Activated CD8-positive, alpha-beta memory T cell treated with anti-CD3 and anti-CD28 coated beads, Interleukin-2, amount 50 U/mL, for 48 hours (primary cell): ENCODE data around the gene TASP1.
A peak's percentile ranks its signal among the peaks of the same experiment; 100 is the strongest.

ENCODE experiments used
- DNase-seq: peaks from one replicate; pipeline ENCODE4 v3.0.0-alpha.2; 2020

TASP1 gene

DNA sequence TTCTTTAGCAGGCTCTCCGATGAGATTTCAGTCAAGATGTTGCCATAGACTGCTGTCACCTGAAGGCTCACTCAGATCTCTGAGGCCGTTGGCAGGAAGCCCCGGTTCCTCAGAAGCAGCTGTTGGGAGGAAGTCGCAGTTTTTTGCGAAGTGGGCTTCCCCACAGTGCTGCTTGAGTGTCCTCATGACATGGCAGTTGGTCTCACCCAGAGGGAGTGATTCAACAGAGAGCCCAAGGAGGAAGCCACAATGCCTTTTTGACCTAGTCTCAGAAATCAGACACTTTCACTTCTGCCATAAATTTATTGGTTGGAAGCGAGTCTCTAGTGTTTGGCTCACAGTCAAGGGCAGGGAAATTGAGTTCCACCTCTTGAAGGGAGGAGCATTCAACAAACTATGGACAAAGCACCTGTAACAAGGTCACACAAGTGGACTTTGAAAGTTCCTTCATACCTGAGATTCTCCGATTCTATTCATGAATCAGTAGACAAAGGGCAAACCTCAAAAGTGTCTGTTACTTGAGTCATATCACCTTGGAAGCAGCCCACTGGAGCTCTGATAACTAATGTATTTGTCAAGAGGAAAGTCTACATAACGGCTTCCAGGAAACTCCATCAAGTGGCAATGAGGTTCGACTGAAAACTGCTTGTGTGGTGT lies 208.3 kb downstream of the TASP1 start:
- peak; percentile 67 for DNase-seq

DNA sequence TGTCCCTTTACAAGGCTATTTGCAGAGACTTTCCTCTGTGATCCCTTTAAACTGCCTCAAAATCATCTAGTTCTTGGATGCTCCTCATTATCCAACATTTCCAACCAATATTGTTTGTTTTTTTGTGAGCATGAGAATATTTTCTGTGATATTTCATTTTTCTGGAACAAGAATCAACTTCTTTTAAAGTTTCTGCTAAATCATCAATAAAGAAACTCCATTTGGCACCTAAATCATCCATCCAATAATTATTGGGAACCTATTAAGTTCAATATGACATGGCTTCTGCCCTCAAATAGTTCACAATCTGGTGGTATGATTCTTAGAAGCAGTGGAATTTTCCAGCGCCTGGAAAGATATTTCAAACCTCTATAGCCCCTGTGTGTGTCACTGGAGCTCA lies 210.0 kb downstream of the TASP1 start:
- DNase-seq, result no peak

DNA sequence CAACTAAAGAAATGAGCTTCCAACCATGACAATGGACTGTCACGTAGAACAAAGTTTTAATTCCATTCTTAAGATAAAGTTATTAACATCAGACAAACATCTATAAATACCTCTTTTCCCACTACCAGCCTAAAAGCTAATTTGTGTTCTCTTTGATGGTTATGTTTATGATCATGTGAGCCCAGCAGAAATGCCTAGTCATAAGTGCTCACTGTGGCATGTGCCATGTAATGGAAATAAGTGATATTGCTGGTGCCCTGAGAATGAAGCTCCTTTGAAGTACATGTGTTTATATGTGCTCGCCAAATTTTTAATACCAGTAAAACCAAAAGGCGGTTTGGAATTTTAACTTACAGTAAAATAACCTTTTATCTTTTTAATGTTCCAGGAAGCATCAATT lies 211.9 kb downstream of the TASP1 start:
- no peak for DNase-seq

DNA sequence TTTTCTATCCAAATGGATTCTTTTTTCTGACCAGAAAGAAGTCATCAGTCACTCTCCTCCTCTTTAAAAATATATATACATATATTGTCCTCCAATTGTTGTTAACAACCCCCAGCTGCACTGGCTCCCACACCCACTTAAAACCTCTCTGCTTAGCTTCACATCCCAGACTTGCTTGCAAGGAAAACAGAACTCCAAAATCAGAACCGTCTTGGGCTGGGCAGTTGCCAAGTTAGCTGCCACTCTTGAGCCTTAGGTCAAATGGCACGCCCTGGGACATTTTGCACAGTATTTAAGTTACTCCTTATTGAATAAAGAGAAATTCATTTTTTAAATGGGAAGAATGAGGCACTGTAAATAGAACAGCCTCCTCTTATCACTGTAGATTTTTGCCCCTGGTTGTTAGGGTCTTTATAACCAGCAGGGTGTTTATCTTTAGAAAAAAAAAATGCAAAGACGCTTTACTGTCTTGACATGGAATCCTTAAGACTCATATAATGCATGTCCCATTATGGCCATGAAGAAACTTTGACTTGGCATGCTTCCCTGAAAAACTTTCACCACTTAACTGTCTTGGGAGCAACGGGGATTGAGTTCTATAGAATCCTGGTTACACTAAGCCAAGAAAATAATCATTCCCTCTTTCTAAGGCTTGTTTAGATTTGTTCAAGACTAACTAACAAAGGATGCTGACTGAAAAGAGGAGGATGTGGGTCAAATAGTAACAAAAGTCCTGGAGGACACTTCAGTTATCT lies 213.2 kb downstream of the TASP1 start:
- DNase-seq, result no peak

DNA sequence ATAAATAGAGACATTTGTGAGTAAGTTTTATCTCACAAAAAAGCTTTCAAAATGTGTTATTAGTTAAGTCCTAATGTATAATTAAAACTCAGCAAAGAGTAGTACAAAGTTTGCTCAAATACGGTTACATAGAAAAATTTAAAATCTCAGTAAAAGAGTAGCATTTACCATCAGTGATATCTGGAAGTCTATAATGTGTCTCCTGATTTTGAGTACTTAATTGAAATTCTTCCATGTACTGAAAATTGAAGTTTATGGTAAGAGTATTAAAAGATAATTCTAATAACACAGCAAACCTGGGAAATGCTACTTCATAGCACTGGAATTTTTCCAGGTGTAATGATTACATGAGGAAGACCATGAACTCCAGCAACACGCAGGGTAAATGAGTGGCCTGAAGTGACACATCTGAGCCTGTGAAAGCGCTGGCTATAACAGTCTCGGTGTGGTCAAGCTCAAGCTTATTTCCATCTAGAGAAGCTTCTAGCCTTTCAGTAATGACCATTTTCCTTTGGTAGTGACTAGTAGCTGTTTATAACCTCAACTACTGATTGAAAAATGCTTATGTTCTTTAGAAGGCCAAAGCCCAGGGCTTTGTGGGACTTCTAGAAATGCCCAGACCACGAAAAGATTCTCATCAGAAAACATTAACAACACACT lies 214.4 kb downstream of the TASP1 start:
- no peak for DNase-seq

DNA sequence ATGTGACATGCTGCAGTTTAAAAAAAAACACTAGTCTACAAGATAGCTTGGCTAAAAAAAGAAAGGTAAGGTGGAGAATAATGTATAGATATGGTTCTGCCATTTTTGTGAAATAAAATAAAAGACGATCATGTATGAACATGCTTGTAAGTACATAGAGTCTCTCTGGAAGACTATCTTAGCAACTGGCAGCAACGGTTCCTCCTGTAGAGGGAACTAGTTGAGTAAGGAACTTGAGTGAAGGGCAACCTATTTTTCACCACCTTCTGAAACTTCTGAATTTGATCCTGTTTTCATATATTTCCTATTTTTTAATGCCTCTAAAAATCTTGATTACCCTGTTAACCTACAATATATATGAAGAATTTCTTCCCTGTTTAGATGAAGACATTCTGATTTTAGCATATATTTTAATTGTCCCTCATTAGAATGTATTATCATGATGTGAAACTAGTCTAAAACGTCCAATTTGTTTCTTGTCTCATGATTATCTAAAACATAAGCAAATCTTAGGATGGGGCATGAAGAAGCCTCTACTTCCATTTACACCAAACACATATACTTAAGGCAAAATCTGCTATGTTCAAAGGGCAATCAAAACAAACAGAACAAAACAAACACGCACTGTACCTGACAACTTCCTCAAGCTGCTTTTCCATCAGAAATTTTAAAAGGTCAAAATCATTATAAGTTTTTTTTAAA lies 215.1 kb downstream of the TASP1 start:
- DNase-seq, result no peak

DNA sequence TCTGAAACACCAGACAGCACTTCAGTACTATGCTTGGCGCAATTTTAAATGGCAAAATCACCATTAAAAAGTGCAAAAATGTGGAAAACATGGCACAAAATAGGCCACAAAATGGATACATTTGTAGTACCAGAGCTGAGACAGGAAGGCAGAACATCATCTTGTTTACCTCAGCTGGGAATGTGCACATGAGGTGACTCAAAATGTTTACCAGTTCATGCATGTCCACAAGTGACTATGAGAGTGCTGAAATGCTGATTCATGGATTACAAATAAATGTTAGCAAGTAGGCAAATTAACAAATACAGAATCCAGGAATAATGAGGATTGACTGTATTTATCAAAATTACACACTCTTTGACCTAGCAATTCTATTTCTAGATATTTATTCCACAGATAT lies 216.1 kb downstream of the TASP1 start:
- no peak for DNase-seq

DNA sequence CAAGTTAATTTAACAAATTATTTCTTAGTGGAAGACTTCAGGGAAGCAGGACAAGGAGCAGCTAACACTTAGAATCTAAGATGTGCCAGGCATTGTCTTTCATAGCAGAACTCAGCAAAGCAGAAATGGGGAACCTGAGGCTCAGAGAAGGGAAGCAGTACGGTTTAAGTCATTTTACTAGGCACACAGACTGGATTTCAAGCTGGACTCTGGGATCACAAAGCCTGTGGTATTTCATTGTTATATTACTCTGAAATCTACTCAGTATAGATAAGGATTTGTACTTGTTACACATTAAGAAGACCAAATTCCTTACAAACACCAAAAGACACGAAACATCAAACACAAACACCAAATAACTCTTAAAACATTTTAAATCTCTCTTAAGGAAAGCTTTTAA lies 218.1 kb downstream of the TASP1 start:
- DNase-seq, result no peak

DNA sequence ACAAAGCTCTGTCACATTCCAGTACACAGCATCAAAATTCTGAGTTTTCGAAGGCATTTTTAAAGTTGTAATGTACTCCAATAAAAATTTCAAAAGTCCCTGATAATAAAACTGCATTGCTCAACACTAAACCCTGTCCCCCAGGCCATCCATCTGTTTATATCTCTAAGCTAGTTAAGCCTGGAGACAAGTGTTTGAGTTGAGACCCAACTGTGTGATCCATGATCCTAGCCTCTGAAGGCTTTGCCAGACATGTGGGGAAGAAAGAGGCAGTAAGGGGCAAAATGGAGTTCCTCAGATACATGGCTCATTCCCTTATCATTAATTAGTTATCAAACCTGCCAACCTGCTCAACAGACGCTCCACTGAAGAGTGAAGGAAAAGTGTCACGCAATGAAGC lies 219.3 kb downstream of the TASP1 start:
- DNase-seq, result no peak

DNA sequence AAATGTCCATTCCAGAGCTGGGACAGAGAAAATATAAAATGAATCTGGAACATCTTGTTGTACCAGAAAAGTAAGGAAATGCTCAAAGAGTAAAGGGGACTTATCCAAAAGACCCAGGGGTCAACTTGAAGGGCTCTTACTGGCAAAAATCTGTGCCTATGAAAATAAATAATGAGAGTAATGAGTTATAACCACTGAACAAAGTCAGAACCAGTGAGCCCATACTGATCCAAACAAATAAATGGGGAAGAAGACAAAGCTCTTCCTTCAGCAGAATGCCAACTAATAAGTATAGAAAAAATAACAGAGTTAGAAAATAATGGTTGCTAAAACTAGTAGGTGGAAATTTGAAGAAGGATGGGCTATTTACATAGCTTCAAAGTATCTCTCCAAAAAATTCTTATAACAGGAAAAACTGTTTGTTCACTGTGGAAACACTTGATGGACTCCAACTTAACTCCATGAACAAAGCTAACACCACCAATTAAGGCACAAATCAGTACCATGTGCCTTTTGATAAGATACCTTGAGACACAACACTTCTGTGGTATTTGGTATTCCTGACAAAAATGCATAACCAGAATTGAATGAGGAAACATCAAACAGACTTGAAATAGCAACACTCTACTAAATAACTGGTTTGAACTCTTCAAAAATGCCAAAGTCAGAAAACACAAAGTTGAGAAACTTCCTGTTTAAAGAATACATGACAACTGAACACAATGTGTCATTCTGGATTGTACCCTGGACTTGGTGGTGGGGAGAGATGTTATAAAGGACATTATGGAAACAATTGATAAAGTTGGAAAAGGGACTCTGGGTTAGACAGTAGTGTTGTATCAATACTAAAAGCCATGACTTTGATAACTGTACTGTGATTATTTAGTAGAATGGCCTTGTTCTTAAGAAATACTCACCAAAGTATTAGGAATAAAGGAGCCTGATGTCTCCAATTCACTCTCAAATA lies 220.2 kb downstream of the TASP1 start:
- DNase-seq, result no peak

DNA sequence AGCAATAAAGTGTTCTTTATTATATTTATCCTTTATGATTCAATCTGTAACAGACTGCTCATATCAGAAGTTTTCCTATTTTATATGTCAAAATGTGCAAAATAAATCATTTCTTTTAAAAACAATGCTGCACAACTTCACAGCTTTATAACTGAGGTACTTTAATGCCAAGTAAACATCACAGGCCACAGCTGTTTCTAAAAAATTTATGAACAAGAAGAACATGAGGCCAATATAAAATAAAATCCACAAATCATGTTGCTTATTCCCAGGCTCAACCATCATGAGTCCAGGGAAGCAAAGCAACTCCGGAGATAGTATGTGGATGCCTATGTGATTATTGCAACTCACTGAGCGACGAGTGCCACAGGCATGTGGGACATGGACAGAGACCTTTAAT lies 222.2 kb downstream of the TASP1 start:
- no peak for DNase-seq

DNA sequence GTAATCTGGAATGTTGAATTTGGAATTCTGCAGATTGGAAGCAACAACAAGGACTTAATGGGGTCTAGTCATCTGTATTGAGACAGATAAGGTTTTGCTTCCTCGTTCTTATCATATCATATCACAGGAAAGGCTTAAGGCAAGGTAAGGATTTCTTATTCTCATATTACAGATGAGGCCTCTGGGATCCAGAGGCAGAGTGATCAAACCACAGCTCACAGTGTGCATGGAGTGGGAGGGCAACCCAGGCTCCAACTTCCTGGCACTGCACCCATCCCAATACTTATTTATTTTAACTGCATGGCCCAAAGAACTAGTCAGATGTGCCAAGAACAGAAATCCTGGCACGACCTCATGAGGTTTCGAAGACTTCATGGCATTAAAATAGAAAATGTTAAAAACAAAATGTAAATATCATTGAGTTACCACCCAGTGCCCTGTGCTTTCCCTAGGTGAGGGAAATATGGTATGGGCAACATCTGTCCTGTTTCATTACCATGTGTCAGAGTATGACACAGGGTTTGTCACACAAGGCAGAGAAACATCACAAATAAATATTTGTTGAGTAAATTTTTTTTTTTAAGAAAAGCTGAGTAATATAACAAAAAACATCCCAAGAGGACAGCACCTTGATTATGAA lies 225.8 kb downstream of the TASP1 start:
- no peak for DNase-seq

DNA sequence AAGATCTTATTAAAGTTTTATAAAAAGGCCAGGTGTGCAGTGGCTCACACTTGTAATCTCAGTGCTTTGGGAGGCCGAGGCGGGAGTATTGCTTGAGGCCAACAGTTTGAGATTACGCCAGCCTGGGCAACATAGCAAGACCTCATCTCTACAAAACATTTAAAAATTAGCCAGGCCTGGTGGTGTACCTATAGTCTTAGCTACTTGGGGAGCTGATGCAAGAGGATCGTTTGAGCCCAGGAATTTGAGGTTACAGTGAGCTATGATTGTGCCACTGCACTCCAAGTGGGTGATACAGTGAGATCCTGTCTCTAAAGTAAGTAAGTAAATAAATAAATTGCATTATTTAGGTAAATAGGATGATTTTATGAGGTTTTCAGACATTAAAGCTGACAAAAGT lies 234.4 kb downstream of the TASP1 start:
- no peak for DNase-seq

DNA sequence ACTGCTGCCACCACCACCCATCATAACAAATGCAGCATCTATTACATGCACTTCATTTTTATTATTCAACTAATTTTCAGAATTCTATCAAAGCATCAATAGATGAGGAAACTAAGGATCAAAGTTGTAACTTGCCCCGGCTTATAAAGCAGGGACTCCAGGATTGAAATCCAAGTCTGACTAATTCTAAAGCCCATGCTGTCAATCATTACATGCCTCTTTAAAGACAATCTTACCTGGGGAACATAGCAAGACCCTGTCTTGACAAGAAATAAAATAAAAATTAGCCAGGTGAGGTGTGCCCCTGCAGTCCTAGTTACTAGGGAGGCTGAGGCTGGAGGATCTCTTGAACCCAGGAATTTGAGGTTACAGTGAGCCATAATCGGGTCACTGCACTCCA lies 235.3 kb downstream of the TASP1 start:
- DNase-seq, result no peak

DNA sequence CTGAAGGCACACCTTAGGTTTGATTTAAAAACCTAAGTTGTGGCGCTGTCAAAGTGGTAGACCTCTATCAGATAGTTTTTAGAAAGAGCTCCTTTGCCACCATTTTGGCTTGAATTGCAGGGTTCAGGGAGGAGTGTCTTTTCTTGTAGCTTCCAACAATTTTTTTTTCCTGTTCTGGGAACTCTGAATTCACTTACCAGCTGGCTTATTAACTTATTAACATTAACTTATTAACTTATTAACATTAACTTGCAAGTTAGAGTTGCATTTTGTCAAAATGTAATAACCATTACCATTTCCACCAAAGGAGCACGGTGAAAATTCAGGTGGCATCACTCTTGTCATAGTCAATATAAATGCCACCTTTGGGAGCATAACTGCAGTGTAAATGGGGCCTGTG lies 235.7 kb downstream of the TASP1 start:
- DNase-seq, result no peak

DNA sequence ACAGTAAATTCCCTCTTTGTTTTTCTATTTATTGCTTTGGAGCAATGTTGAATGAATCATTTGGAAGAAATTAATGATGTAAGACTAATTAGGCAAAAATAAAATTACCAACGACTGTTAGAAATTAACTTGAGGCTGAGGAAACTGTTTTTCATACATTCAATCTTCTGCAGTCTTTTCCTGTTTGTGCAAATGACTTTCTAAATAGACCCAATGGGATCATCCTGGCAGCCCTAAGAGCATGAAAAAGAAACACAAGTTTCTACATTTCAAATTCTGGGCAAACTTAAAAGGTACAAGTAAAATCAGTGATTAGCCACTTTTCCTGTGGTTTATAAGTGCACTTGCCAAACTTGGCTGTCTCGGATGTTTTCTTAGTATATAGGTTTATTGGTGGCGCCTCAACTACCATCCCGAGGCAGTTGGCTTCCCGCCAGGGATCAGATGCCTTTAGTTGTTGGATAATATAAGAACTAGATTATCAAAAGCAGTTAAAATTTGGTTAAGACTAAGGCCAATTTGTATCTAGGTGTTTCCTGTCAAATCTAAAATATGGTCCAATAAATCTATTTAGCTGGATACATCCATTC lies 236.5 kb downstream of the TASP1 start:
- no peak for DNase-seq

DNA sequence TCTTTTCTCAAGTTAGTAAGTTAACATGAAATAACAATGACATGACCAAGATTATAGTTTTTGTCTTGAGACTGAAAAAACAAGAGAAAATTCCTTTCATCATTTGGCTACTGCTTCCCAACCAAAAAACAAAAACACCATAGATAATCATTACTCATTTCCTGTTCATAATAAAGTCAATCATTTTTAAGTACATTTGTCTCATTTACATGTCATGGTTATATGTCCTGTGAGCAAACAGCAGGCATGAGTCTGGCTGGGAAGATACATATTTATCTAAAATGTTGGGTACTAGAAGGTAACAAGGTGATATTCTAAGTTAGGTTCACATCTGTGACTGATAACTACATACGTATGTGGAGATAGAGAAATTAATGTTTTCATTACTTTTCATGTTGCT lies 237.1 kb downstream of the TASP1 start:
- DNase-seq, result no peak

DNA sequence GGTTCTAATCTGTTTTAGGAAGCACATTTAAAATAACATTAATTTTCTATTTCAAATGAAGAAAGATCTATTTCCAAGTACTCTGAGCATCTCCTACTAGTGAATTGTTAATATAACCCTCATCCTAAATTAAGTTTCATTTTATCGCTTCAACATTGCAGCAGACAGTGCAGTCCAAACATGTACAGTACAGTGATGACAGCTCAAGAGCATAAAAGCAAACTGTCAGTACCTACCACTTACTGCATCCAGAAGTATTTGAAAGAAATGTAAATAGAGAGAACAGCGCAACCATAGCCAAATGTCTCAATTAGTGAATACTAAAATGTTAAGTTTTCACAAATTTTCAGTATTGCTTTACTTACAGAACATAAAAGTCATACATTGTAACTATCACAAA lies 238.3 kb downstream of the TASP1 start:
- DNase-seq, result no peak

DNA sequence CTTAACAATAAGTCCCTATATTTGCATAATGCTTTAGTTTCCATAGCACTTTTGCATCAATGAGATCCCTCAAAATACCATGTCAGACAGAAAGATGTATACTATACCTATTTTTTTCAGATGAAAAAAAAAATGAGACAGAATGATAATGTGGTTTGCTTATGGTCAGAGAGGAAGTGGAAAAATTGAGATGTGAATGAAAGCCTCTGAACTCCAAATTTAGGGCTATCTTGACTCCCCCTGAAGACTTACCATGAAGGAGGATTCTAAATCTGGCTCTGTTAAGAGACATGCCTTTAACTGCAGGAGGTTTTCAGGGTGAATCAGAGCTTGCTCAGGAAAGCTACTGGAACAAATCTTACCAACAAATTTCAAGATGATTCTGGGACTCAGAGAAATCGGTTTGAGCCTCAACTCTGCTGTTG lies 241.4 kb downstream of the TASP1 start:
- no peak for DNase-seq

DNA sequence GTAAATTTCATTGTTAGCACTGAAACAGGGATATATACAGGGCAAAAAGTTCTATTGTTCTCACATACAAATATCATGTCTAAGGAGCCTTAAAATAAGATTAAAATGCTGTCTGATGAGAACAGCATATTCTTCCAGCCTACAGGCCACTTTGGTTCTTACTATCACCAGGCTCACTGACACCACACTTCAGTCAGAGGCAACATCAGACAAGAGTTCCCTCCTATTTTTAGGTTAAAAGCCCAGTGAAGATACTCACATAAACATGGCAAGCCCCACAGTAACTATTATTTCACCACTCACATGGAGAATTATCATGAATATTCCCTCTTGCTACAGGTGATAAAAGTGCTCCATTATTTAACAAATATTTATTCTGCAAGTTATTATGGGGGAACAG lies 241.9 kb downstream of the TASP1 start:
- no peak for DNase-seq

DNA sequence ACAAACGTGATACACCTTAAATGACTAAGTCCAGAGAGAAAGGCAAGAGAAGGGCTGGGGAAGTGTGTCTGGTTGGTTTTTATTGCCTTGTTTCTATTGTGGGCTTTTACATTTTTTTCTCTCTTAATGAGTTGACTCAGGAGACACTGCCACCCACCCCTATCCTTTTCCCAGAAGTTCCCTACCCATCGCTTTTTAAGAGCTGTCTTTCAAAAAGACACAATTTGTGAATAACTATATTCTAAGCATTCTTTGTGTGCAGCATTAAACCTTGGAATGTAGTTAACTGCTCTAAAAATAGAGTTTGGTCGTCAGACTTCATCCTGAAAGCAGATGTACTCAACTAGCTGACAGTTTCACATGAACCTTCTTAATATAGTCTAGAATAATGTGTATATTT lies 242.7 kb downstream of the TASP1 start:
- no peak for DNase-seq

DNA sequence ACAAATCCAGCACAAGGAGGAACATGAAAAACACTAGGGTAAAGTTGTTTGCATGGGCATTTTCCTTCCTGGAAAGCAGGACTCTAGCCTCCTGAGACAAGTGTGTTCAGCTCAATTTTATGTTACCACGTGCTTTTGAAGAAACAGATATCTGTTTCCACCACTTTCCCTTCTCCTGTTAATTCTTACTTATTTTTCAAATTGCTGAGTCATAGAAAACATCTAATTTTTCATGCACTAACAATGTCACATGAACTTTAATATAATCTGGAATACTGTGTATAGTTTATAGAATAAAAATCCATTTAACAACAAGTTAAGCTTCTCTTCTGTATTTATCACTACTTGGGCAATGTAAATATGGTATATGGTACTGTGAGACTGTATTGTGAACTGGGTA lies 243.5 kb downstream of the TASP1 start:
- DNase-seq, result no peak
